Suprapubic skin (tissue), 3 donors: Measurements from ENCODE around the gene TANC1.

Experiments used
- POLR2A ChIP-seq, 2 donors: fragments of 450-650 bp; IDR thresholded peaks; one replicate each; pipeline ENCODE4 v1.6.1; 2017; ENCODE audit warnings: antibody characterized with exemption in 2 of 2, mild to moderate bottlenecking in 2 of 2, moderate library complexity in 2 of 2
- TF ChIP-seq, protein P1 (sequence below), 2 donors: fragments of 200-600 bp in 1 of 2; fragments of 450-650 bp in 1 of 2; sonication (generic) in 1 of 2; IDR thresholded peaks; one replicate each; pipeline ENCODE4 v1.5.1; 2016 to 2019; ENCODE audit warnings: antibody characterized with exemption in 2 of 2, mild to moderate bottlenecking in 1 of 2, moderate library complexity in 1 of 2

DNA sequence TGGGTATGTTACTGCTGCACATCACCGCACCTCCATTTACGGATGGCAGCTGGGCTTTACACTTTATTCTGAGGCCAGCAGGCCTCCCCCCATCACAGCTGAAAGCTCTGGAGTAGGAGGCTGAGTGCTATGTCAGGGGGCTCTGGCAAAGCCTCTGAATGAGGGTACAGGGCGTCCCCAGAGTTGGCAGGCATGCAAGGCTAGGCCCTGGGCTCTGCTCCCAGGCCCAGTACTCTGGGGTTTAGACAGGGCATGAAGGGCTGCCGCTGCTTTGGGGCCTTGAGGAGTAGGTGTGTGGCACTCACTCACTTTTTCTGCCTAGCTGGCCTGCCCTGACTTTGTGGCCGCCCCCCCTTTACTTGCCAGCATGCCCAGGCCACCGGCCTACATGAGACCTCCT lies 227.3 kb downstream of the TANC1 start:
- TF ChIP-seq, protein P1, sequence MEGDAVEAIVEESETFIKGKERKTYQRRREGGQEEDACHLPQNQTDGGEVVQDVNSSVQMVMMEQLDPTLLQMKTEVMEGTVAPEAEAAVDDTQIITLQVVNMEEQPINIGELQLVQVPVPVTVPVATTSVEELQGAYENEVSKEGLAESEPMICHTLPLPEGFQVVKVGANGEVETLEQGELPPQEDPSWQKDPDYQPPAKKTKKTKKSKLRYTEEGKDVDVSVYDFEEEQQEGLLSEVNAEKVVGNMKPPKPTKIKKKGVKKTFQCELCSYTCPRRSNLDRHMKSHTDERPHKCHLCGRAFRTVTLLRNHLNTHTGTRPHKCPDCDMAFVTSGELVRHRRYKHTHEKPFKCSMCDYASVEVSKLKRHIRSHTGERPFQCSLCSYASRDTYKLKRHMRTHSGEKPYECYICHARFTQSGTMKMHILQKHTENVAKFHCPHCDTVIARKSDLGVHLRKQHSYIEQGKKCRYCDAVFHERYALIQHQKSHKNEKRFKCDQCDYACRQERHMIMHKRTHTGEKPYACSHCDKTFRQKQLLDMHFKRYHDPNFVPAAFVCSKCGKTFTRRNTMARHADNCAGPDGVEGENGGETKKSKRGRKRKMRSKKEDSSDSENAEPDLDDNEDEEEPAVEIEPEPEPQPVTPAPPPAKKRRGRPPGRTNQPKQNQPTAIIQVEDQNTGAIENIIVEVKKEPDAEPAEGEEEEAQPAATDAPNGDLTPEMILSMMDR (IDR thresholded peaks at IDR 0.05) = no peak
- TF ChIP-seq POLR2A (IDR thresholded peaks at IDR 0.05) = no peak
